GM12875 (cell line): Measurements from ENCODE around the gene DVL1.
"Not testable (repeated sequence)": the region's sequence is repeated elsewhere in the genome, so short reads cannot be mapped to it uniquely, and the experiment has no call there.

Experiments used
- H3K4me3 ChIP-seq: one replicate; pipeline ENCODE4 v1.5.1; 2011; ENCODE audit warnings: low read depth, low read length, control low read depth
- CTCF ChIP-seq: IDR thresholded peaks from 2 replicates; pipeline ENCODE4 v1.5.1; 2011; ENCODE audit warnings: low read depth, mild to moderate bottlenecking, control low read depth, inconsistent platforms, low read length, moderate library complexity, borderline replicate concordance; ENCODE audit not compliant: insufficient read depth

DVL1 gene

GRCh38 chr1:1391225-1391624, 42.0 kb upstream of the DVL1 start:
- no peak overlapping the region for H3K4me3 ChIP-seq
- TF ChIP-seq CTCF = no peak

- TF ChIP-seq CTCF = no peak
- H3K4me3 ChIP-seq = no peak overlapping the region
Measured at GRCh38 chr1:1390675-1391074, 41.5 kb upstream of the DVL1 start.

GRCh38 chr1:1388078-1388472, 38.9 kb upstream of the DVL1 start:
- no peak for TF ChIP-seq CTCF
- H3K4me3 ChIP-seq = no peak overlapping the region

- TF ChIP-seq CTCF = no peak
- no peak overlapping the region for H3K4me3 ChIP-seq
Measured at GRCh38 chr1:1387098-1388077, 38.2 kb upstream of the DVL1 start.

- no peak for TF ChIP-seq CTCF
- H3K4me3 ChIP-seq = no peak overlapping the region
Measured at GRCh38 chr1:1385931-1386330, 36.7 kb upstream of the DVL1 start.

GRCh38 chr1:1385339-1385738, 36.1 kb upstream of the DVL1 start:
- H3K4me3 ChIP-seq = not testable (repeated sequence)

- TF ChIP-seq CTCF = no peak
- H3K4me3 ChIP-seq = no peak overlapping the region
Measured at GRCh38 chr1:1381294-1381693, 32.1 kb upstream of the DVL1 start.
